Cardiac septum (tissue), 1 donor: ENCODE measurements around the gene SEC61G. TPM values are rescaled to one million over a fixed set of nuclear protein-coding genes. Genes with fewer than 3 reads are reported as not detected.

Experiments
- DNase-seq: peaks from one replicate; pipeline ENCODE4 v3.0.0-alpha.2; 2020; ENCODE audit warnings: low spot score
- intact Hi-C: fragments of 100-400 bp; cut with DNase I; formaldehyde crosslinking; loops from one replicate; pipeline ENCODE4 v1.14.0; 2022
- long read RNA-seq: library from polyadenylated mRNA; unstranded; transcript quantifications from one replicate; pipeline ENCODE4 v2.0.0, GENCODE V29; 2021
- total RNA-seq: library from RNA; stranded (reverse); fragmentation: NEBNext Ultra II Directional; extraction: Animal tissue kit (Norgen Biotek cat#: 25700); gene quantifications from one replicate; pipeline ENCODE4 v1.2.1, GENCODE V29; 2021
- donor health status: DM: no; HTN: no; CAD: no.

SEC61G gene
- 102 TPM for total RNA-seq
- long read RNA-seq, transcript SEC61G-201 (4 exons, 462 nt), result major isoform, 26 of 29 reads
- long read RNA-seq, partial matches to known transcripts, result 0 of 29 reads
- long read RNA-seq, other reads (novel, unspliced or antisense), result 0 of 29 reads

- DNase-seq, result peak; percentile 98
- intact Hi-C loops, result loop anchor here (5.0 kb wide), 1 partner anchor 608 kb away; the partner anchor contains the start of gene LANCL2
These were observed at the start of gene SEC61G for GRCh38 chr7:54758702-54759592. SEC61G (minus strand) TSS chr7:54759211; CDS start chr7:54757588, 1,623 bp downstream.

GRCh38 chr7:54802841-54803240 lies 43.8 kb upstream of the SEC61G start:
- DNase-seq, result no peak
- intact Hi-C loops, result no loop called here

GRCh38 chr7:54802114-54802513 lies 43.1 kb upstream of the SEC61G start:
- DNase-seq, result no peak
- intact Hi-C loops, result no loop called here

- DNase-seq, result no peak
- intact Hi-C loops, result no loop called here
These were observed 40.8 kb upstream of the SEC61G start for GRCh38 chr7:54799792-54800191.

GRCh38 chr7:54798530-54798929 lies 39.5 kb upstream of the SEC61G start:
- DNase-seq, result no peak
- intact Hi-C loops, result no loop called here

GRCh38 chr7:54796853-54797252 lies 37.8 kb upstream of the SEC61G start:
- intact Hi-C loops, result no loop called here
- DNase-seq, result no peak

- no peak for DNase-seq
- intact Hi-C loops, result no loop called here
These were observed 37.1 kb upstream of the SEC61G start for GRCh38 chr7:54796150-54796549.

GRCh38 chr7:54792383-54792782 lies 33.4 kb upstream of the SEC61G start:
- no peak for DNase-seq
- intact Hi-C loops, result no loop called here

GRCh38 chr7:54788664-54789063 lies 29.7 kb upstream of the SEC61G start:
- DNase-seq, result no peak
- intact Hi-C loops, result loop anchor here (1.0 to 2.0 kb wide), 2 partner anchors 52 to 467 kb away; no protein-coding TSS in a partner anchor

- intact Hi-C loops, result no loop called here
- no peak for DNase-seq
These were observed 26.2 kb upstream of the SEC61G start for GRCh38 chr7:54785261-54785660.

- DNase-seq, result no peak
- intact Hi-C loops, result no loop called here
These were observed 24.9 kb upstream of the SEC61G start for GRCh38 chr7:54783952-54784351.

GRCh38 chr7:54782829-54783228 lies 23.8 kb upstream of the SEC61G start:
- intact Hi-C loops, result no loop called here
- DNase-seq, result no peak

GRCh38 chr7:54782314-54782713 lies 23.3 kb upstream of the SEC61G start:
- intact Hi-C loops, result no loop called here
- DNase-seq, result no peak

GRCh38 chr7:54781134-54781920 lies 22.3 kb upstream of the SEC61G start:
- no peak for DNase-seq
- intact Hi-C loops, result no loop called here

- DNase-seq, result no peak
- intact Hi-C loops, result no loop called here
These were observed 21.5 kb upstream of the SEC61G start for GRCh38 chr7:54780490-54780889.

- intact Hi-C loops, result no loop called here
- DNase-seq, result no peak
These were observed 19.9 kb upstream of the SEC61G start for GRCh38 chr7:54778696-54779540.

GRCh38 chr7:54778166-54778565 lies 19.2 kb upstream of the SEC61G start:
- intact Hi-C loops, result no loop called here
- DNase-seq, result no peak

GRCh38 chr7:54774785-54775740 lies 16.1 kb upstream of the SEC61G start:
- DNase-seq, result no peak
- intact Hi-C loops, result loop anchor here (1.0 to 5.0 kb wide), 2 partner anchors 480 to 642 kb away; no protein-coding TSS in a partner anchor
